Cardiac septum (tissue), 1 donor: ENCODE data around the gene TOGARAM1. TPM values are rescaled to one million over a fixed set of nuclear protein-coding genes. Genes with fewer than 3 reads are reported as not detected.

Experiments used
- DNase-seq: peaks from one replicate; pipeline ENCODE4 v3.0.0-alpha.2; 2020; ENCODE audit warnings: low spot score
- intact Hi-C: fragments of 100-400 bp; cut with DNase I; formaldehyde crosslinking; loops from one replicate; pipeline ENCODE4 v1.14.0; 2022
- long read RNA-seq: library from polyadenylated mRNA; unstranded; transcript quantifications from one replicate; pipeline ENCODE4 v2.0.0, GENCODE V29; 2021
- total RNA-seq: library from RNA; stranded (reverse); fragmentation: NEBNext Ultra II Directional; extraction: Animal tissue kit (Norgen Biotek cat#: 25700); gene quantifications from one replicate; pipeline ENCODE4 v1.2.1, GENCODE V29; 2021
- donor health status: DM: no; HTN: no; CAD: no.

TOGARAM1 gene, protein sequence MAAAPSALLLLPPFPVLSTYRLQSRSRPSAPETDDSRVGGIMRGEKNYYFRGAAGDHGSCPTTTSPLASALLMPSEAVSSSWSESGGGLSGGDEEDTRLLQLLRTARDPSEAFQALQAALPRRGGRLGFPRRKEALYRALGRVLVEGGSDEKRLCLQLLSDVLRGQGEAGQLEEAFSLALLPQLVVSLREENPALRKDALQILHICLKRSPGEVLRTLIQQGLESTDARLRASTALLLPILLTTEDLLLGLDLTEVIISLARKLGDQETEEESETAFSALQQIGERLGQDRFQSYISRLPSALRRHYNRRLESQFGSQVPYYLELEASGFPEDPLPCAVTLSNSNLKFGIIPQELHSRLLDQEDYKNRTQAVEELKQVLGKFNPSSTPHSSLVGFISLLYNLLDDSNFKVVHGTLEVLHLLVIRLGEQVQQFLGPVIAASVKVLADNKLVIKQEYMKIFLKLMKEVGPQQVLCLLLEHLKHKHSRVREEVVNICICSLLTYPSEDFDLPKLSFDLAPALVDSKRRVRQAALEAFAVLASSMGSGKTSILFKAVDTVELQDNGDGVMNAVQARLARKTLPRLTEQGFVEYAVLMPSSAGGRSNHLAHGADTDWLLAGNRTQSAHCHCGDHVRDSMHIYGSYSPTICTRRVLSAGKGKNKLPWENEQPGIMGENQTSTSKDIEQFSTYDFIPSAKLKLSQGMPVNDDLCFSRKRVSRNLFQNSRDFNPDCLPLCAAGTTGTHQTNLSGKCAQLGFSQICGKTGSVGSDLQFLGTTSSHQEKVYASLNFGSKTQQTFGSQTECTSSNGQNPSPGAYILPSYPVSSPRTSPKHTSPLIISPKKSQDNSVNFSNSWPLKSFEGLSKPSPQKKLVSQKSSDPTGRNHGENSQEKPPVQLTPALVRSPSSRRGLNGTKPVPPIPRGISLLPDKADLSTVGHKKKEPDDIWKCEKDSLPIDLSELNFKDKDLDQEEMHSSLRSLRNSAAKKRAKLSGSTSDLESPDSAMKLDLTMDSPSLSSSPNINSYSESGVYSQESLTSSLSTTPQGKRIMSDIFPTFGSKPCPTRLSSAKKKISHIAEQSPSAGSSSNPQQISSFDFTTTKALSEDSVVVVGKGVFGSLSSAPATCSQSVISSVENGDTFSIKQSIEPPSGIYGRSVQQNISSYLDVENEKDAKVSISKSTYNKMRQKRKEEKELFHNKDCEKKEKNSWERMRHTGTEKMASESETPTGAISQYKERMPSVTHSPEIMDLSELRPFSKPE (N-terminal part only)
- total RNA-seq = 16.3 TPM
- long read RNA-seq, full-length matches to known transcripts = 1 of 20 reads
- long read RNA-seq, partial matches to known transcripts = 16 of 20 reads
- long read RNA-seq, other reads (novel, unspliced or antisense) = 3 of 20 reads

DNA sequence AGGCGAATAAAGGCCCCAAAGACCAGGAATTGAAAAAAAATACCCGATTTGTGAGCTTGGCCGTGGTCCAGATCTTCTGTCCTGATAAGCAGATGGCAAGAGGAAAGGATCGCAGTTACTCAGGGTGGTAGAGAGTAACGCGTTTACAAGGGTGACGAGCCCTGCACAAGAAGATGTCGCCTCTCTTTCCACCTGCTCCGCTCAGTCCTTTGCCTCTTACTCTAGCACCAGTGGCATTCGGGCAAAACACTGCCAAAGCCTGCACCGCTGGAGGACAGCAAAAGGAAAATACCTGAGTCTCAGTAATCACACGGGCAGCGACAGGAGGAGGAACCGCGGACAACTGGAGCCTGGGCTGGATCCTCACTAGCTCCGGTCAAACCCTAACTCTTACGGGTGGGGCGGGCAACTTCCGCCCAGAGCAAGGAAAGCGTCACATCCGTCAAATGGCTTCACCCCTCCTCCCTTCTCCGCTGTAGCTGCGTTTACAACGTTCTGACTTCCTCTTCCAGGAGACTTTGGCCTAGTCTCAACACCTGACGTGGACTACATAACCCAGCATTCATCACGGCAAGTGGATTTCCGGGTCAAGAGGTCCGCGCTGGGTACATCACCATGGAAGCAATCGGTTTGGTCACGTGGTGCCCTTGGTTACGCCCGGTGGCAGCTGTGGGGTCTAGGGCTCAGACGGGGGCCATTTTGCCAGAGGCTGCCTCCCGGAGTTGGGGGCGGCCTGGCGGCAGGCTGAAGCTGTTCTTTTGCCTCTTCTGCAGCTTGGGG, at the start of gene TOGARAM1, which contains the start of gene KLHL28:
Gene TOGARAM1 (plus strand): TSS at position 637 of the 780 bp plus-strand sequence. CDS start 232 bp downstream, outside the sequence.
Gene KLHL28 (minus strand): TSS at position 394 of the 780 bp plus-strand sequence. CDS start 16,019 bp downstream, outside the sequence.
- DNase-seq = peak; percentile 98
- intact Hi-C loops = loop anchor here (1.0 to 5.0 kb wide), 4 partner anchors 64 to 291 kb away; partner anchors contain the start of genes FKBP3, MIS18BP1 and PRPF39

DNA sequence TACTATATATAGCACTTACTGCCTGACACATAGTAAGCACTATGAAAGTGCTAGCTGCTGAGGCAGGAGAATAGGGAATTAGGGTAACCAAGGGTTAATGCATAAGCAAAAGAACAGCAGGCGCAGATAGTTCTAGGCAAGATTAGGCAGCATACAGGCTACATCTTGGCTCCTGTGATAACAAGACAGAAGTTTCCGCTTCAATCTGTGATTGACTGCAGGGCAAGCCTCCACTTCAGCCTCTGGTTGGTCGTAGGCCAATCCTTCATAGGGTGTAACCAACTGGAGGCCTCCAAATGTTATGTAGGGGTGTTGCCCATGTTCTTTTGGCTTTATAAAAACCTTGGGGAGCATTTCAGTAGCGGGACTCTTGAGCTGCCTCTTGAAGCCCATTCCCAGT, 47.1 kb upstream of the TOGARAM1 start:
- intact Hi-C loops = loop anchor here (5.0 kb wide), 2 partner anchors 217 to 352 kb away; partner anchors contain the start of gene FKBP3
- no peak for DNase-seq

DNA sequence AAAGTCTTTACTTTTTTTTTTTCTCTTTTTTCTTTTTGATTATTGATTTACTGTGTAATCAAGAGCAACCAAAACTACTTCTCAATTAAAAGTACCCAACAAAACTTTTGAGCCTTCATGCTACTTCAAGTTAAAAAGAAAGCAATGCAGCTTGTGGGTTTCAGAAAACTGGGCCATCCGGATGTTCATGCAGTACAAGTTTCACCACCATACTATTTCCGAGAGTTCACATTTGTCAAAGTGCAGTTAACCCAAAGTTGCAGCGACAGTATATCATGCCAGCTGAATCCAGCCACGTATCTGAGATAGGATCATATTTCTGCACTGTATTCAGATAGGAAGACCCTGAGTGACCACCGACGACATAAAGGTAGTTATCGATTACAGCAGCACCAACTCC, 33.2 kb upstream of the TOGARAM1 start:
- no peak for DNase-seq
- intact Hi-C loops = no loop called here

DNA sequence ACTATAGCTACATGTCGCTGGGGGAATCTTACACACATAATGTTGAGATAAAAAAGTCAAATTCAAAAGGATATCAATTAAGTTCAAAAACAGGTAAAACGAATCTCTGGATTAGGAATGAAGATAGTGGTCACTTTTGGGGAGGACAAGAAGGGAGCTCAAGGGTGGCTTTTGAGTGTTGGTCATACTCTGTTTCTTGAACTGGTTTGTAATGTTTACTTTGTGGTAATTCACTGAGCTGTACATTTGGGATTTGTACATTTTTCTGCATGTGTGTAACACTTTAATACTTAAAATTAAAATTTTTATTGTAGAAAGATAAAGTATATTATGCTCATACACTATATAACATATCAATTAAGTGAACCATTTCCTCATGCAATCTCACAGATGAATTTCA, 26.8 kb upstream of the TOGARAM1 start:
- no peak for DNase-seq

DNA sequence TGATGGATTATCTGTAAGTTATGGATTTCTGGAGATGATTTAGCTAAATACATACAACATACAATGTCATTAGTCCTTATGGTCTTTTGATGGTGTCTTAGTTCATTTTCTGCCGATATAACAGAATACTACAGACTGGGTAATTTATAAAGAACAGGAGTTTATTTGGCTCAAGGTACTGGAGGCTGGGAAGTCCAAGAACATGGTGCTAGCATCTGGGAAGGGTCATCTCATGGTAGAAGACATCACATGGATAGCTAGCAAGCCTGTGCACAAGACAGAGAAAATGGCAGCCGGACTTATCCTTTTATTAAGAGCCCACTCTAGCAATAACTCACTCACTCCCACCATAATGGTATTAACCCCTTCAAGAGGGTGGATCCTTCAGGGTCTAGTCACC, 24.4 kb upstream of the TOGARAM1 start:
- intact Hi-C loops = no loop called here
- DNase-seq = no peak

More for the DNA sequence above, 26.8 kb upstream of the TOGARAM1 start:
- intact Hi-C loops = no loop called here

DNA sequence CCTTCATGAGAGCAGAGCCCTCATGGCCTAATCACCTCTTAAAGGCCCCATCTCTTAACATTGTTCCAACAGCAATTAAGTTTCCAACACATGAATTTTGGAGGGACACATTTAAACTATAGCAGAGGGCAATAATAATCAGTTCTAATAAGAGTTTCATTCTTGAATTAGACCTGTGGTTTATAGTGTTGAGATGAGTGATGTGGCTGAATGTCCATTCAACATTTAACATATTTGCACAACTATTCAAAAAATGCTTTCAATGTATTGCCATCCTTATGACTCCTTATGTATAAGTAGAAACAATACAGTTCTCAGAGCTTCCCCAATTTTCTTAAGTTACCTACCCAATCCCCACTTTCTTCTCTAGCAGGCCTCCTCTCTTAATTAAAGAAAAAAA, 21.8 kb upstream of the TOGARAM1 start:
- intact Hi-C loops = no loop called here
- DNase-seq = no peak

DNA sequence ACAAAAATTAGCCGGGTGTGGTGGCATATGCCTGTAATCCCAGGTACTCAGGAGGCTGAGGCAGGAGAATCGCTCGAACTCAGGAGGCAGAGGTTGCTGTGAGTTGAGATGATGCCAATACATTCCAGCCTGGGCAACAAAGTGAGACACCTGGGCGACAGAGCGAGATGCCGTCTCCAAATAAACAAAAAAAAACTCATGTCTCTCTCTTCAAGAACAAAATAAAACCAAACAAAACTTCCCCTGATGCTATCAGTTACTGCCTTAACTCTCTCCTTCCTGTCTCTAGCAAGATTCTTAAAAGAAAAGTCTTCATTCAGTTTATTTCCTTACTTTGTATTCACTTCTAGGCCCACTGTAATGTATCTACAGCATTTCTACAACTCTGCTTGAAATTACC, 21.0 kb upstream of the TOGARAM1 start:
- no peak for DNase-seq

DNA sequence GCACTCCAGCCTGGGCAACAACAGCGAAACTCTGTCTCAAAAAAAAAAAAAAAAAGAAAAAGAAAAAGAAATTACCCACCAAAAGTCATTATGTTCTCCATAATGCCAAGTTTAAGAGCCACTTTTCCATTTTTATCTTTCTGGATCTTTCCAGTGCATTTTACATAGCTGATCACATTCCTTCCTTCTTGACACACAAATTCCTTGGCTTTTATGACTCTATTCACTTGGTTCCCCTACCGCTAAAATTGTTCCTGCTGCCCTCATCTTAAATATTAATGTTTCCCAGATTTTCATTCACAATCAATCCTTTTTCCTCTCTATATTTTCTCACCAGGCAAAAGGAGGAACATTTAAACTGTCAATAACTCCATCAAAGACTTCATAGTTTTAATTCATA, 20.4 kb upstream of the TOGARAM1 start:
- intact Hi-C loops = no loop called here
- DNase-seq = no peak

More for the DNA sequence above, 21.0 kb upstream of the TOGARAM1 start:
- intact Hi-C loops = no loop called here

DNA sequence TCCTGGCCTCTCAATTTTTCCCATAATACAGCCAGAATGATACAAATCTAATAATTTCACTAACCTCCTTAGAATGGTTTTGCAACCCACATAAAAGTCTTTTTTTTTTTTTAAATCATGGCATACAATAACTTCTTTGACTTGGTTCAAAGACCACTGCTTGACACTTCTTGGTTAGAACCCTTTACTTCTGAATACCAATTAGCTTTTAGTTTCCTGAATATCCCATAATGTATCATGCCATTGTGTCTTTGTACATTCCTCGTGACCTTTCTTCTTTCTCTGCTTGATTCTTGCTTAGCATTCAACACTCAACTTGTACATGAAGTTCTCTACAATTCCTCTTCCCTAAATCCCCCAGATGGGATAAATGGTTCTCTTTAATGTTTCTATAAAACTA, 19.6 kb upstream of the TOGARAM1 start:
- DNase-seq = no peak
- intact Hi-C loops = no loop called here

DNA sequence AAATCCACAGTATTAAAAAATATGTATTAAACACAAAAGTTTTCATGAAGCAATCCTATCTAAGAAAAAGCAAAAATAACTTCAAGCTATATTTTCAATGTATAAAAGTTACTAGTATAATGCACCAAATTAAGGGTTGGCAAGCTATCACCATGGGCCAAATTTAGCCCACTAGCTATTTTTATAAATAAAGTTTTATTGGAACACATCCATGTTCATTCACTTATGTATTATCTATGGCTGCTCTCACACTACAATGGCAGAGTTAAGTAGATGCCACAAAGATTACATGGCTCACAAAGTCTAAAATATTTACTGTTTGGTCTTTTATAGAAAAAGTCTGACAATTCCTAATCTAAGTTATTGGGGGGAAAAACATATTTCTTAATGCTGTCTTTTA, 17.9 kb upstream of the TOGARAM1 start:
- DNase-seq = no peak
- intact Hi-C loops = no loop called here

DNA sequence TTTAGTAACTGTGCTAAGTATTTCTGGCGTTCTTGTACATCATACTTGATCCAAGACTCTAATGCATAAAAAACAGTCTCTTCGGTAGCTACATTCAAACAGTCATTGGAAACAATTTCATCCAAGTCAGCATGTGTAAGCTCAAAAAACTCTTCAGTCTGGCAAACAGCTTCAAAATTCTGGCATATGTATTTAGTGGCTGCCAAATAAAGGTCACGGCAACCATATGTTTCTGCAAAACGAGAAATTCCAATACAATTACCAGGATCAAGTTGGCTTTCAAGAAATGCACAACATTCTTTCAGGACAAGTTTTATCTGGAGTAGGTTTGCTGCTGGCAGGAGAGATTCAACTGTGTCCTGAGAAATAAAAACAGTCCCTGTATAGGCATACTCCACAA, 16.7 kb upstream of the TOGARAM1 start:
- no peak for DNase-seq
- intact Hi-C loops = no loop called here

DNA sequence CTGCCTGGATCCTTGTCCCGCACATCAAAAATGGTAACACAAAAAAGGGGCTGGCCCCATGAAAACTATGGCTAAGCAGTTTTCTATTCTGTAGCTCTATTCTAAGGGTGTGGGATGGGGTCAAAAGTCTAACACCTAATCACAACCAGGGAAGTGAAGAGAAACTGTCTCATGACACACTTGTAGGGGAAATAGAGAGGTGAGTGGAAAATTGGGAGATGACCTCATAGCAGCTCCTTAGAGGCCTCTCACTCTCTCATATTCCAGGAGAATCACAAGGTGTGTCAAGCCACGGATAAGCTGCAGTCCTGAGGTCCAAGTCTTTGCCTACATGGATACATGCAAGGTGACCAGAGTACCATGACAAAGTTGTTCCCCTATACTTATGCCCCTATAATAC, 10.9 kb upstream of the TOGARAM1 start:
- DNase-seq = no peak
- intact Hi-C loops = no loop called here

DNA sequence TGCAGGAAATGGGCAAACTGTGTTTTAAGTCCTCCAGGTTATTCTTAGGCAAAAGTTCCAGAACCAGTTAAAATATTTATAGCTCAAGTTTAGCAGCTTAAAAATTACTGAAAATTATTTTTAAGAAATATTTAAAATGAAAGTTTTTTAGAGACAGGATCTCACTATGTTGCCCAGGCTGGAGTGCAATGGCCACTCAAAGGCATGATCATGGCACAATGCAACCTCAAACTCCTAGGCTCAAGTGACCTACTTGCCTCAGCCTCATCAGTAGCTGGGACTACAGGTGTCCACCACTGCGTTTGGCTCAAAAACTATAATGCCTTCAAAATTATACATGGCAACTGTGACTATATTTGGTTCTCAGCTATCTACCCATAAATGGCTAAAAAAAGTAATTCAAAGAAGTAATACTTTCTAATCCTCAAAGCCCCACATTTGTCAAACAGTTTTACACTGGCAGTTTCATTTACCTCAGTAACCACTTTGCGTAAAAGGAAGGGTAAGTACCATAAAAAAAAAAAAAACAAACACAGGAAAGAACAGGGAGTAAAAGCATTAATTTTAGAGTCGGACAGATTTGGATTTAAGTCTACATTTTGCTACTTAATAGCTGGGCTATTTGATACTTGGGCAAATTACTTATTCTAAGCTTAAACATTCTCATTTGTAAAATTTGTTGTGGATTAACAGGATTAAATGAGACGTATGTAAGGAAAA, 9.4 kb upstream of the TOGARAM1 start:
- intact Hi-C loops = no loop called here
- DNase-seq = no peak

DNA sequence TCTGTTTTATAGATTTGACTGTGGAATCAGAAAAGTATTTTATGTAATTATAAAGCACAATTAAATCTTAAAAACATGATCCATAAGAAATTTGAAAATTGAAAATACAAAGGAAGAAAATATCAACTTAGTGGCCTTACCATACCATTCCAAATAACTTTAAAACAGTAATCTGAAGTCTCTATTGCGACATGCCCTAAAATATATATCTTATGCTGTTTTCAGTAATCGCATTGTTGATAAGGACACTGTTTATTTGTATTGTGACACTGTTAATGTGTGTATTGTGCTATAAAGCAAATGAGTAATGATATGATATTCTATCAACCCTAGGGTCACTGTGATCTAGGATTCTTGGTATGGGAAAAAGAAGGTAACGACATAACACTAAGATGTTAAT, 7.2 kb upstream of the TOGARAM1 start:
- DNase-seq = no peak
- intact Hi-C loops = no loop called here

DNA sequence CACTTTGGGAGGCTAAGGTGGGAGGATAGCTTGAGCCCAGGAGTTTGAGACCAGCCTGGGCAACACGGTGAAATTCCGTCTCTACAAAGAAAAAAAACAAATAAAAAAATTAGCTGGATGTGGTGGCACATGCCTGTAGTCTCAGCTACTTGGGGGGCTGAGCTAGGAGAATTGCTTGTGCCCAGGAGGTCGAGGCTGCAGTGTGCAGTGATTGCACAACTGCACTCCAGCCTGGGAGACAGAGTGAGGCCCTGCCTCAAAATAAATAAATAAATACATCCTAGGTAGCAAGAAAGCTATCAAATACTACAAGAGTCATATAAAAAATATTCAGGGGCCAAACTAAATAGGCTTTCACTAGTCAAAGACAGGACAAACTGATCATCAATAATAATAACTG, 6.5 kb upstream of the TOGARAM1 start:
- intact Hi-C loops = no loop called here
- no peak for DNase-seq

DNA sequence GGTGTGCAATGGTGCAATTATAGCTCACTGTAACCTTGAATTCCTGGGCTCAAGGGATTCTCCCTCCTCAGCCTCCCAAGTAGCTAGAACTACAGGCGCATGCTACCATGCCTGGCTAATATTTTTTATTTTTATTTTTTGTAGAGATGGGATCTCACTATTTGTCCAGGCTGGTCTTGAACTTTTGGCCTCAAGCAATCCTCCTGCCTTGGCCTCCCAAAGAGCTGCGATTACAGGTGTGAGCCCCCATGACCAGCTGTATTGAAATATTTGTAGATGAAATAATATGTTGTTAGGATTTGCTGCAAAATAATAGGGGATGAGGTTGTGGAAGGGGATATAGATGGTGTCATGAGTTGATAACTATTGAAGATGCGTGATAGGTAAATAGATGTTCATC, 5.1 kb upstream of the TOGARAM1 start:
- intact Hi-C loops = no loop called here
- DNase-seq = no peak

DNA sequence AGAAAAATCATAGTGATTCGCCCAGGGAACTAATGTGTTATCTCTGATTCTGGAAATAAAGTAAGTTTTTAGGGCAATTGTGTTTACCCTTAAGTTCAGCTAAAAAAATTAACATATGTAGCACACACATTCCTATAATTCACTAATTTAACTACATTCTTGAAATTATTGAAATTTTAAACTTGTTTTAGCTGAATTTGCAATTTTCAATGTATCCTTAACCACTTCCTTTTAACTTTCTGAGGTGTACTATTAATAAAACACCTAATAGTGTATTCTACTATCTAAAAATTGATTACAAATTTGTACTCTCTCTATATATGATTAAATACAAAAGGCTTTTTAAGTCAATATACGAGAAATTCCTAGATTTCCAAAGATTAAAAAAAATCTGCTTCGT, 2.5 kb upstream of the TOGARAM1 start:
- intact Hi-C loops = no loop called here
- DNase-seq = no peak

DNA sequence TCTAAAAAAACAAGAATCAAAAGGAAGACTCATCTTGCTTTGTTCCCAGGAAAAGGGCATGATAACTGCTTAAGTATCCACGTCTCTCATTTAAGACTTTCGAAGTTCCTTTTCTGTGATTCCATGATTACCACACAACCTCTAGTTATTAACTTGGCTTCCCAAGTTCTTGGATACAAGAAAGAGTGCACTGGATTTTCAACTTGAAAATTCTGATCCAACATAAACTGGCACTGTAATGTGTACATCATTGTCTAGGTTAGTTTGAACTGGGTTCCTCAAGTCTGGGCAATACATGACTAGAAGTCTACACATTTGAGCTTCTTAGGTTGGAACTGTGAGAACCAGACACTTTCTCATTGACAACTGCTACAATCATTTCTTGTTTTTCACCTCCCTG, 1.8 kb upstream of the TOGARAM1 start:
- intact Hi-C loops = loop anchor here (5.0 kb wide), 3 partner anchors 63 to 292 kb away; partner anchors contain the start of genes MIS18BP1 and PRPF39
- DNase-seq = no peak
